ENCODE data around the gene CGB8. TPM values are rescaled to one million over a fixed set of nuclear protein-coding genes. Genes with fewer than 3 reads are reported as not detected.

The CGB8 gene
- total and polyA plus RNA-seq, 2 of the 8 experiments (the other 6 are each of a cell fraction or from before 2014, with no cell fraction given) = 0.09 TPM; not detected in 1

DNA sequence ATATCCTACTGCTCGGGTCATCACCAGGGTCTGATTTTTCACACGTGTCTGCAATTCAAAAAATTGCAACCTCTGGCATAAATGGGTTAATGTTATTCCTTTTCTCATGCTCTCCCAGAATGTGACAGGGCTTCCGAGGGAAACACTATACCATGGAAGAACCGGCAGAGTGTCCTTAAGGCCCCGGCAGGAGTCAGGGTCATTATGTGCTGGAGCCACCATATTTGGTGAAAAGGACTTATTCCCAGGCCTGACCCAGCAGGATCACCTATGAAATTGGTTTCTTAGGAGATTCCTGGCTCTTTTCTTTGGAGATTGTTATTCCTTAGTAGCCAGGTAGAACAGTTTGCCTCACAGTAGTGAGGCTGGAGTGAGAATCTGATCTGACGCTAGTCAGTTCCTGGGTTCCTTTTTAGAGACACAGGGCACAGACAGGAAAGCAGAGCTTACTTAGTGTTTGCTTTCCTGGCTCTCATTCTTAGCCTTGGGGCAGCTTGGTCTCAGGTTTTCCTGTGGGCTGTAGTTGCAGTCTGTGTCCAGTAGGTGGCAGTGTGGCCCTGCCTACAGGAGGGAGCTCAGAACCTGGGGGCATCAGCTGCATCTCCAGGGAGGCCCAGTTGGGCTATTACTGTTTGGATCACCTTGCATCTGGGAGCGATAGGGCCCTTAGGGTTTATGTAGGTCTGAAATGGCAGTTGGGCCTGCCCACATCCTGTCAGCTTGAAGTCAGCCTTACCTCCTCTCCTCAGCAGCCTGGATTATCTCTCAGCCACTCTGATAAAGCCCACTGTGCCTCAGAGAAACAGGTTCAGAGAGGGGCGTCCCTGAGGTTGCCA lies 48.8 kb upstream of the CGB8 start:
- Histone ChIP-seq H4K91ac (replicated peaks; ENCODE audit: insufficient read length, low read length) (no peak overlapping the region), H2BK15ac (ENCODE audit: low read length) (no peak overlapping the region), H3K56ac (replicated peaks; ENCODE audit: insufficient read length, low read depth, low read length) (no peak overlapping the region), H3K18ac (ENCODE audit: extremely low read depth, low read length) (no peak overlapping the region), H3K14ac (ENCODE audit: insufficient read length) (no peak overlapping the region), H3K4ac (replicated peaks; ENCODE audit: insufficient read length, low read depth, low read length) (no peak overlapping the region), H3K27ac (ENCODE audit: low read depth, low read length) (peak overlapping the region; percentile 21; the same call in 1 of the 2 replicates), H3K23ac (ENCODE audit: insufficient read length) (no peak overlapping the region), H3K9me3 (ENCODE audit: insufficient read depth in 2 of 2, low read depth in 1 of 2, low read length in 1 of 2) (no peaks in the 10 kb centered on the region), H2AK5ac (ENCODE audit: low read depth, low read length) (no peak overlapping the region), H4K5ac (ENCODE audit: insufficient read length, low read depth, low read length) (no peak overlapping the region), H4K20me1 (replicated peaks in 1 of 2; ENCODE audit: control insufficient read depth in 1 of 2, insufficient read depth in 2 of 2, low read length in 2 of 2) (peaks cover 15 to 27% of the 10 kb centered on the region in 2 experiments), H3K4me1 (replicated peaks in 1 of 4; ENCODE audit: control insufficient read depth in 3 of 4, insufficient read depth in 4 of 4, low read length in 3 of 4) (no peaks in the 10 kb centered on the region), H3K79me2 (ENCODE audit: control insufficient read depth in 1 of 2, insufficient read depth in 2 of 2, low read length in 2 of 2) (peaks cover 0 to 40% of the 10 kb centered on the region in 2 experiments; a peak in 2 of 4 replicates), H3K79me1 (ENCODE audit: low read depth, low read length) (peaks cover 17% of the 10 kb centered on the region), H2BK5ac (ENCODE audit: low read depth, low read length) (no peak overlapping the region), H3K23me2 (ENCODE audit: low read depth, low read length) (no peaks in the 10 kb centered on the region), H2BK20ac (ENCODE audit: low read length) (no peak overlapping the region), H3K9ac (replicated peaks in 1 of 4; ENCODE audit: extremely low read depth in 1 of 4, low read depth in 3 of 4, low read length in 3 of 4) (no peak overlapping the region), H3K27me3 (replicated peaks in 1 of 4; ENCODE audit: control insufficient read depth in 3 of 4, extremely low read depth in 1 of 4, insufficient read depth in 3 of 4, low read length in 3 of 4) (no peaks in the 10 kb centered on the region), H3K36me3 (ENCODE audit: control insufficient read depth in 2 of 4, insufficient read depth in 4 of 4, low read length in 3 of 4) (peaks cover 32 to 66% (median 56%) of the 10 kb centered on the region in 4 experiments), H2BK12ac (ENCODE audit: low read depth, low read length) (no peak overlapping the region), H3K4me2 (ENCODE audit: insufficient read depth in 1 of 2, low read depth in 2 of 2, low read length in 2 of 2) (no peak overlapping the region), H2BK120ac (replicated peaks; ENCODE audit: low read depth, low read length) (no peak overlapping the region), H2AFZ (ENCODE audit: low read length) (no peak overlapping the region), H3K4me3 (ENCODE audit: extremely low read depth in 1 of 4, insufficient read depth in 2 of 4, low read depth in 3 of 4, low read length in 4 of 4) (no peak overlapping the region), H4K8ac (ENCODE audit: extremely low read depth, insufficient read depth, low read length) (no peak overlapping the region)
- WGBS, 2 experiments (ENCODE audit: extremely low coverage in 1 of 2, insufficient coverage in 1 of 2, insufficient read length in 1 of 2, insufficient replicate concordance in 2 of 2, low coverage in 1 of 2, low lambda C conversion rate in 2 of 2, missing lambda C conversion rate in 1 of 2) = 79% methylated on average over 8 of the region's 8 CpGs; no CpG with 5 or more reads in 1 of the 2 experiments
- peak; percentile 94 for FAIRE-seq
- ChIA-PET CTCF (ENCODE audit: partially characterized antibody) (interaction anchor here (0.7 to 3.8 kb wide), 45 partner anchors 8 to 165 kb away, joined by 3 to 38 read pairs (median 6); partner anchors contain the start of genes GYS1, HRC, KCNA7 and LIN7B), POLR2A (ENCODE audit: partially characterized antibody) (interaction anchor here (0.5 to 10.1 kb wide), 12 partner anchors 9 to 126 kb away, joined by 3 to 67 read pairs (median 5); partner anchors contain the start of genes GYS1, LIN7B, PPFIA3 and RUVBL2)
- peak; percentile 66 to 90 for DNase-seq (ENCODE audit: low read depth in 1 of 2, low spot score in 2 of 2)
- TF ChIP-seq, protein P1, sequence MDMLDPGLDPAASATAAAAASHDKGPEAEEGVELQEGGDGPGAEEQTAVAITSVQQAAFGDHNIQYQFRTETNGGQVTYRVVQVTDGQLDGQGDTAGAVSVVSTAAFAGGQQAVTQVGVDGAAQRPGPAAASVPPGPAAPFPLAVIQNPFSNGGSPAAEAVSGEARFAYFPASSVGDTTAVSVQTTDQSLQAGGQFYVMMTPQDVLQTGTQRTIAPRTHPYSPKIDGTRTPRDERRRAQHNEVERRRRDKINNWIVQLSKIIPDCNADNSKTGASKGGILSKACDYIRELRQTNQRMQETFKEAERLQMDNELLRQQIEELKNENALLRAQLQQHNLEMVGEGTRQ (IDR thresholded peaks at IDR 0.05; ENCODE audit: low read length) = no peak
- TF ChIP-seq CBX5 (IDR thresholded peaks at IDR 0.05; ENCODE audit: low read depth, low read length) (no peak), POLR2A (IDR thresholded peaks at IDR 0.05; ENCODE audit: control extremely low read depth in 1 of 2, low read depth in 2 of 2, low read length in 2 of 2) (peak in 1 of 2 experiments; percentile 54; a peak in 2 of 3 replicates), YY1 (IDR thresholded peaks at IDR 0.05; ENCODE audit: low read depth, low read length) (no peak), CREB1 (IDR thresholded peaks at IDR 0.05) (peak; percentile 22; the same call in 1 of the 2 replicates), TCF12 (IDR thresholded peaks at IDR 0.05; ENCODE audit: low read depth, low read length) (no peak), RAD21 (IDR thresholded peaks at IDR 0.05 in 1 of 2, conservative IDR thresholded peaks at IDR 0.05 in 1 of 2; ENCODE audit: low read depth in 2 of 2, low read length in 2 of 2) (peak; percentile 88 to 95), CEBPB (IDR thresholded peaks at IDR 0.05; ENCODE audit: low read depth, low read length) (no peak), POLR2AphosphoS5 (IDR thresholded peaks at IDR 0.05; ENCODE audit: low read depth, low read length) (peak; percentile 46; the same call in 1 of the 2 replicates), EZH2 (IDR thresholded peaks at IDR 0.05; ENCODE audit: low read depth, low read length, severe bottlenecking) (no peak)
- TF ChIP-seq, protein P2, sequence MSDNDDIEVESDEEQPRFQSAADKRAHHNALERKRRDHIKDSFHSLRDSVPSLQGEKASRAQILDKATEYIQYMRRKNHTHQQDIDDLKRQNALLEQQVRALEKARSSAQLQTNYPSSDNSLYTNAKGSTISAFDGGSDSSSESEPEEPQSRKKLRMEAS (IDR thresholded peaks at IDR 0.05) = no peak

Measured in H1 (cell line).